Umbilical cord (tissue), 2 donors: Measurements from ENCODE around the gene SUN5. TPM values are rescaled to one million over a fixed set of nuclear protein-coding genes. Genes with fewer than 3 reads are reported as not detected.
"Not testable (repeated sequence)": the region's sequence is repeated elsewhere in the genome, so short reads cannot be mapped to it uniquely, and the experiment has no call there.

Experiments
- DNase-seq: peaks from one replicate; pipeline ENCODE4 v3.0.0-alpha.2; 2015; ENCODE audit warnings: low spot score
- total RNA-seq: library from RNA; depleted of rRNA; stranded (reverse); fragments of >200 nt; gene quantifications from one replicate; pipeline ENCODE4 v1.2.3, GENCODE V29; 2014; ENCODE audit warnings: low replicate concordance; ENCODE audit not compliant: insufficient read depth

Gene SUN5
- total RNA-seq, 1 donor from 2014 or later: not detected

DNA sequence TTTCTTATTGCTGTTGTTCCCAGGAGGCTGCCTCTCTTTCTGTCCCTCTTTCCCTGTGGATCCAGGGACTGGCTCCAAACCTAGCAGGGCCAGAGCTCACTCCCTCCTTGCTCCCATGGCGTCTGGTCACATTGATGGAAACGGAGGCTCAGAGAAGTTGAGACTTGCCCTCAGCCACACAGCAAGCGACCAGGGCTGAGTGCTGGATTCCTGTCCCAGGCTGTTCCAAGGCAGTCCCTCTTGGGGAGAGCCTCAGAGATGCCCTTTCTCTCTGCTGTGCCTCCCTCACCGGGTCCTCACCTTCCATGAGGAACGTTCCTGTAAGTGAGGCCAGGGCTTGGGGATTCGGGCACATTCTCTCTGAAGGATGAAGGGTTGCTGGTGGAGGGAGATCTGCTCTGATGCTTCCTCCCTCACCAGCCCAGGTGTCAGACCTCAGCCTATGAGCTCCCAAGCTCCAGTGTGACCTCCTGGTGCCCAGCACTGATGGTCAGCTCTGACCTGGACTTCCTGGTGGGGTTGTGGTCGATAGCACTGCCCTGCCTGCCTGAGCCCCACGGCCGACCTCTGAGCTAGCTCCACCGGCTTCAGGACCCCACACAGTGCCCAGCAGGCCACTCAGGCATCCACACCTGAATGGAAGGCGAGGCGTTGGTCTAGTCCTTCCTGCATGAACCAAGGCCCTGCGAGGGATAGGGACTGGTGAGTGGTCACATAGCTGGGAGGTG is 26.8 kb downstream of the SUN5 start:
- no peak for DNase-seq

DNA sequence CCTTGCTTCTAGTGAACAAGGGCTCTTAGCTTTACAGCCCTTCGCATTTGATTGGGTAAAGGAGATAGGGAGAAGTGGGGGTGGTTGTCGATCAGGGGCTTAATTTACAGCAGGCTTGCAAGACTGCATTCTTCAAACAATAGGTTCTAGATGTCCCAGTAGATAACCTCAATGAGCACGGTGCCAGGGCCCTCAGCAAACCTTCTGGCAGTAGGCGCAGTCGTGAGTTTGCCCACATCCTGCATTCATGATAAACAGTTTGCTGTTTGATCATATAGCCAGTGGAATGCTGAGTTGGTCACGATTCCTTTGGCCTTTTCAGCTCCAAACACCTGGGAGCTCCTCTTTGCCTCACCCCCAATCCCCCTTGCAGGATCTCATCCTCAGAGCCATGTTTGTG is 27.5 kb downstream of the SUN5 start:
- DNase-seq: no peak

DNA sequence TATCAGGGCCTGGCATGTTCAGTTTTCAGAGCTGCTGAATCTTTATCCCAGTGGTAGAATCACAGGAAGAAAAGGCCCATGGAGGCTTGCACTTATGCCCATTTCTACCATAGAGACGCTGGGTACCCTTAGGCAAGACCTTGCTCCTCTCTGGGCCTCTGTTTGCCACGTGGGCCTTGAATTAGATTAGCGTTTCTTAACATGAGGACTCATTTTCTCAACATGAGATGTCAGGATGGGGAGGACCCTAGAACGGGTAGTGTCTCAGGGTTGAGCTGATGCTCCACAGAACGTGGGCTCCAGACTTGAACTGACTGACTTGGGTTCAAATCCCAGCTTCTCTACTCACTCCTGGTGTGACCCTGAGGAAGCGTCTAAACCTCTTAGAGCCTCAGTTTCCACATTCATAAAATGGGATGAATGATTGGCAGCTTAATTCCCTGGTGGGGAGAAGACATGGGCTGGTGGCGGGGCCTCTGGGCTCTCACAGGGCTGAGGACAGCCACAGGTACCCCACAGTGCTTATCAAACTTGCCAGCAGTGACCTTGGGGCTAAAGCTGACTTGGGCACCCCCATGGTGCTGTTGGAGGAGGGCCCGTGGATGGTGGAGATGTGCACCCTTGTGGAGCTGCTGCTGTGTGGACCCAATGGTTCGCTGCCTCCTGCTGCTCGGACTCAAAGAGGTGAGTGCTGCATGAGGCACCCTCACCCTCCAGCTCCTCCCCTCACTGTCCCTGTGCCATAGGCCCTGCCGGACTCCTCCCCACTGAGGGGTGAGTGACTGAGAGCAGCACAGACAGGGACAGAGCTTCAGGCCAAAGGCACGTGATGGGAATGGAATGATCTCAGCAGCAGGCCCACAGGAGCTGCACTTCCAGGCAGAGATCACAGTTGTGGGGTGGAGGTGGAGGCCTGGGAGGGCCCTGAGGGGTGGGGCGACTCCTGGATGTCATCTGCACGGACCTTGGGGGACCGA is 28.2 kb downstream of the SUN5 start:
- peak; percentile 29 for DNase-seq

DNA sequence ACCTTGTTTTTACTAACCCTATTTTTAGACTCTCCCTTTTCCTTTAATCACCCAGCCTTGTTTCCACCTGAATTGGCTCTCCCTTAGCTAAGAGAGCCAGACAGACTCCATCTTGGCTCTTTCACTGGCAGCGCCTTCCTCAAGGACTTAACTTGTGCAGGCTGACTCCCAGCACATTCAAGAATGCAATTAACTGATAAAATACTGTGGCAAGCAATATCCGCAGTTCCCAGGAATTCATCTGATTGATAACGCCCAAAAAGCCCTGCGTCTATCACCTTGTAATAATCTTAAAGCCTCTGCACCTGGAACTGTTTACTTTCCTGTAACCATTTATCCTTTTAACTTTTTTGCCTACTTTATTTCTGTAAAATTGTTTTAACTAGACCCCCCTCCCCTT is 29.1 kb downstream of the SUN5 start:
- not testable (repeated sequence) for DNase-seq

DNA sequence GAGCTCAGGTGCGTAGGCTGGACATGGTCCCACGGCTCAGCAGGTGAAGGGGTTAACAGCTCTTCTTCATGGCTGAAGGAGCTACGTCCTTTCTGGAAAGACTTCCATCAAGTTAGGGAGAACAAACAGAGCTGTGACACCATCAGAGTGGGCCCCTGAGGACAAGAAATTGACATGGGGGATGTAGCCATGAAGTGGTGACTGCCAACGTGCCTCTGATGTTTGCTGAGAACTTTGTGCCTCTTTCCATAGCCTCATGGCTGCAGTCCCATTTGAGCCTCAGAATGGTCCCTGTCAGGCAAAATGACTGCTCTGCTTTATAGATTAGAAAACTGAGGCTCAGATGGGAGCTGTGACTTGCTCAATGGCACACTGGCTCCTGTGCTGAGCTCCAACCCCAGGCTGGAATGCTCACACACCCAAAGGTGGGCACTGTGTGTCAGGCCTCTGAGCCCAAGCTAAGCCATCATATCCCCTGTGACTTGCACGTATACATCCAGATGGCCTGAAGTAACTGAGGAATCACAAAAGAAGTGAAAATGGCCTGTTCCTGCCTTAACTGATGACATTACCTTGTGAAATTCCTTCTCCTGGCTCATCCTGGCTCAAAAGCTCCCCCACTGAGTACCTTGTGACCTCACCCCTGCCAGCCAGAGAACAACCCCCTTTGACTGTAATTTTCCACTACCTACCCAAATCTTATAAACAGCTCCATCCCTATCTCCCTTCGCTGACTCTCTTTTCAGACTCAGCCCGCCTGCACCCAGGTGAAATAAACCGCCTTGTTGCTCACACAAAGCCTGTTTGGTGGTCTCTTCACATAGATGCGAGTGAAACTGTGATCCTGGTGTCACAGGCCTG is 29.8 kb downstream of the SUN5 start:
- not testable (repeated sequence) for DNase-seq

DNA sequence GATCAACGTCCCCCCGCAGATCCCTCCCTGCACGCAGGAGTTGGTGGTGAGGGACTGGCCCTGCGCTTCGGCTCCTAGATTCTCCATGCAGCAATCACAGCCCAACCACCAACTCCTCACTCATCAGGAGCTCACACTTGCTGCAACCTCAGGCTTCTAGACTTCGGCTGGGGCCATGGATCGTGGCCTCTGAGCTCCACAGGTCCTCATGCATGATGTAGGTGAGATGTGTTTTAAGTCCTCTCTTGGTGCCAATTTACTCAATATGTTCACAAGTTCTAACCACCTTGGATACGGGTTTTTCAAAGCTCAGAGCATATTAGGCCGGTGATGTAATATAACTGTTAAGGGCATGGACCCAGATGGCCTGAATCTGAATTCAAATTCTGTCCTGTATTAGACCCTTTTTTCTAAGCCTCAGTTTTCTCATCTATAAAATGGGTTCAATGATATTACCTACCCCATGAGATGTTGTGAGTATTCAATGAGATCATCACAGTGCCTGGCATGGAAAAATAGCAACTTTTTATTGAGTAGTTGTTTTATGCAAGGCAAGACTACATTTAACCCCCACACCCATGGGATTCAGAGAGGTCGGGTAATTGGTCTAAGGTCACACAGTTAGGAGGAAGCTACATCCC is 31.0 kb downstream of the SUN5 start:
- no peak for DNase-seq

DNA sequence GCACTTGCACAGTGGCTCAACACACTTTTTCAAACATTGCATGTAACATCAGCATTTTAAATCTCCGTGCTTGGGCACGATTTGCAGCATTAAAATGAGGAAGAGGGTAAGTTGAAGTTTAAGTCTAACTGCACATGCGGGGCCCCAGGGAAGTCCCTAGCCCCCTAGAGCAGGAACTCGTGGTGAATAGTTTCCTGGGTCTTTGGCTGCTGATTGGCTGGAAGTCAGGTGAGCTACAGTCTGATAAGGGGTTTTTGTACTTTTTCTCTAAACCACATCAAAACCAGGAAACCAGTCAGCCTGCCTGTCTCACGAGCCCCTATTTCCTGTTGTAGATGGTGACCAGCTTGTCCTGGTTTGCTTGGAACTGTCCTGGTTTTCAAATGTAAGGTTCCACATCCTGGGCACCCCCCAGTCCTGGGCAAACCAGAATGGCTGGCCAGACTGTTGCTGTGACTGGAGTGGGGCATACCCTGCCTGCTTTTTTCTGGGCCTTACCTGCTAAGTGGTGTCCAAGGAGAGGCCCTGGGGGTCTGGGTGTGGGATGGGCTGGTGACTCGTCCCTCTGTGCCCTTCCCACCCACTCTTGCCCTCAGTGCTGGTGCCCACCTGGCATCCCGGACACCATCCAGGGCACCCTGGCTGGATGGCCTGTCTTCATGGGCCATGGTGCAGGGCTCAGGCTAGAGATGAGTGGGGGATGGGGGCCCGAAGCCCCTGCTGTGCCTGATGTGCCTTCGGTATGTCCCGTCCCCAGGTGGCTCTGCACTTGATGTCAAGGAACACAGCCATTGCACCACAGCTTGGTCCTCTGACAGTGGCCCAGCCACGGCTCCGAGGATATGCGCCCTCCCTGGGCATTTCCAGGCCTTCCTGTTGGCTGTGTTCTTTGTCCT is 31.8 kb downstream of the SUN5 start:
- DNase-seq: peak; percentile 20

DNA sequence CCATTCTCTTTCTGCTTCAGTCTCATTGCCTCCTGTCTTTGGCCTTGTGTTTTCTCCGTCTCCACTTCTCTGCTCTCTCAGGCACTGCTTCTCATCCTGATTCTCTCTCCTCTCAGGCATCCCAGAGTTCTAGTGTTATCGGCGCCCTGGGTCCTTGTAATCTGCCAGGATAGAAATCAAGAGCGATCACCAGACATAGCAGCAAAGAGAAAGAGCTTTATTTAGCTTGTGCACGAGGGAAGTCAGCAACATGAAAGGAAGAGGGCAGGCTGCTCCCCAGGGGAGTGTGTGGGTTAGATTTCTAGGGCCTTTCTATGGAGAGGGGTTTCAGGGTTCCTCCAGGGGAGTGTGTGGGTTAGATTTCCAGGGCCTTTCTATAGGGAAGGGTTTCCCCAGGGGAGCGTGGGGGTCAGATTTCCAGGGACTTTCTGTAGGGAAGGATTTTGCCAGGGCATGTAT is 32.5 kb downstream of the SUN5 start:
- DNase-seq: peak; percentile 67

DNA sequence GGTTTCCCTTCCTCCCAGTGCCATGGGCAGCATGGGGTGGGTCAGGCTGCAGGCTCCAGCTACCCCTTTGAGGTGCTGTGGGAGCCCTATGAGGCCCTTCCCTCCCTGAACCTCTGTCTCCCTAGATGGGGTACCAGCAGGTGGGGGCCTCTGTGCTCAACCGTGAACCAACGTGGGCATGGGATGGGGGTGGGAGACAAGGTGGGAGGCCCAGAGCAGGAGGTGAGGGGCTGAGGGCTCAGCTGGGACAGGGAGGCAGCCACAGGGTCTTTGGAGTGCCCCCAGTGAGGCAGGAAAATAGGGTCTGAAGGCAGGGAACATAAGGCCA is 33.3 kb downstream of the SUN5 start:
- DNase-seq: no peak

DNA sequence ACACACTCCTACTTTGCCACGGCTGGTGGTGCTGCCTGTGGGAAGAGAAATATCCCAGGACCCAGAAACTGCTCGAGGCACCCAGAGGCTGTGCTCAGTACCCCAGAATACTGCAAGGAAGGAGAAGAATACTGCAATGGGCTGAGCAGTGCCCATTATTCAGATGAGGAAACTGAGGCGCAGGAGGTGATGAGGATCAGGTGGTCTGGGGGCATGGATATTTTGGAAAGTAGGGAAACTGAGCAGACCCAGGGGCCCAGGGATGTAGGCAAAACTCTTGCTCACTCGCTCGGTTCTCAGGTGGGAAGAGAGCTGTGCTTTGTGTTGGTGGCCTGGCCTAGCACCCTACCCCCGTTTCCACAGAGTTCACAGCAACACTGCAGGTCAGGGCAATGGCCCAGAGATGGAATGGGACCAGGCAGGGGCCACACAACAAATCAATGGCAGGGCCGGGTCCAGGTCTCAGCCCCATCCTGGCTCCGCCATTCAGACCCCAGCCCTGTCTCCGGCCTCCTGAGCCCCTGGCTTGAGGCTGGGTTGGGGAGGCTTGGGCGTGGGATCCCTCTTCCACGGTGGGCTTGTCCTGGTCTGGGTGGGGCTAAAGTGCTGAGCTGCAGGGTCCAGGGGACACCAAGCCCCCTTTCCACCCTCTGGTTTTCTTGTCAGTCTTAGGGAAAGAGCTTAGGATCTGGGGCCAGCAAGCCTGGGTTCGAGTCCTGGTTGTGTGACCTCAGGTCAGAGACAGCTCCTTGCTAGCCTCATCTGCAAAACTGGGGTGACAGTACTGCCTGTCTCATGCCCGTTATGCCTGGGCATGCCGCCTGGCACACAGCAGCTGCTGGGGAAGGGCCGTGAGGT is 33.9 kb downstream of the SUN5 start:
- DNase-seq: no peak

DNA sequence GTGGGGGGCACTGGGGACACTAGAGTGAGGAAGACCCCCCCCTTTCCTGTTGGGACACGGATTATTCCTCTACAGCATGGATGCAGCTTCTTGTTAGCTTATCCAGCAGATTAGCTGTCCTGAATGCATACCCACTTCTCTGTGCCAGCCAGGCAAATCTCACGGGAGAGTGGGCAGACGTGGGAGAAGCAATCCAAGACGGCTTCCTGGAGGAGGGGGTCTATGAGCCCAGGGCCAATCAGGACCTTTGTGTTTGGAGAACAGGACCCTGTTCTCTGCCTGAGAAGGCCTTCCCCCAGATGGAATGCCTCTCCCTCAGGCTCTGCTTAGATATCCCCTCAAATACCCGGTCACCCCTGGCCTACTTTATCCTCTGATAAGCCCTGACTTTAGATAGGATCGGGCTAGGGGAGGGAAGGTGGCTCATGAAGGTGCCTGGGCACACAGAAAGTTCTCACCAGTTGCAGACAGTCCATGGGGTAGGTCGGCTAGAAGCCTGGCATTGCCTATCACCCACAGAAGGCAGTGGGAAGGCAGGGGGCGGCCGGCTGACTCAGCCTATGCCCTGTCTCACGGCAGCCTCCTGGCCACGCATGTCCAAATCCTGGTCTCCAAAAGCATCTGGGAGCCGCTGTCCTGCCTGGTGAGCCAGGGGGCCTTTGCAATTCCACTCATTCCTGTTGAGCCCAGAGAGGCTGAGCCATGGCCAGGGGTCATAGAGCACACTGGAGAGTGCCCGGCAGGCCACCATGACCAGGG is 34.7 kb downstream of the SUN5 start:
- DNase-seq: no peak

DNA sequence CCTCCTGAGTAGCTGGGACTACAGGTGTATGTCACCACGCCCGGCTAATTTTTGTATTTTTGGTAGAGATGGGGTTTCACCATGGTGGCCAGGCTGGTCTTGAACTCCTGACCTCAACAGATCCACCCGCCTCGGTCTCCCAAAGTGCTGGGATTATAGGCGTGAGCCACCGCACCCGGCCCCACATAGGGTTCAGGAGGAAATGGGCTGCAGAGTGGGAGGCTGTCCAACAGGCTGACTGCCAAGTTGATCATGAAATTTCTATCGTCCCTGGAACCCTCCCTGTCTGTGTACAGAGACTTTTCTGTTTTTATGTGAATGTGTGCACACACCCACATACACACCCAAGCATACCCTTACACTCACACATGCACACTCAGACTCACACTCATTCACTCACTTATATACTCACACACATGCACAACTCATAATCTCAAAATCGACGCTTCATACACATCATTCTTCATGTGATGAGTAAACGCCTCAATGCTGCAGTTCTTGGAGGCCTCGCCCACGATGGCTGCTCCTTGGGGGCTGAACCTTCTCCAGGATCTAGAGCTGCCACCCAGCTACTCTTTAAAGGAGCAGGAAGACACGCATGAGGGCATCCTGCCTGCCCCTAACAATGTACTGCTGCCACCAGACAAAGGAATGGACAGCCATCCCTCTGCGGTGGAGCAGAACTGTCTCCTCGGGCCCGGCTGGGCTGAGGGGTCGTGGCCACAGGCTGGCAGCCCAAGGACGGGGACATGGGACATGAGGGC is 35.6 kb downstream of the SUN5 start:
- peak; percentile 30 for DNase-seq

DNA sequence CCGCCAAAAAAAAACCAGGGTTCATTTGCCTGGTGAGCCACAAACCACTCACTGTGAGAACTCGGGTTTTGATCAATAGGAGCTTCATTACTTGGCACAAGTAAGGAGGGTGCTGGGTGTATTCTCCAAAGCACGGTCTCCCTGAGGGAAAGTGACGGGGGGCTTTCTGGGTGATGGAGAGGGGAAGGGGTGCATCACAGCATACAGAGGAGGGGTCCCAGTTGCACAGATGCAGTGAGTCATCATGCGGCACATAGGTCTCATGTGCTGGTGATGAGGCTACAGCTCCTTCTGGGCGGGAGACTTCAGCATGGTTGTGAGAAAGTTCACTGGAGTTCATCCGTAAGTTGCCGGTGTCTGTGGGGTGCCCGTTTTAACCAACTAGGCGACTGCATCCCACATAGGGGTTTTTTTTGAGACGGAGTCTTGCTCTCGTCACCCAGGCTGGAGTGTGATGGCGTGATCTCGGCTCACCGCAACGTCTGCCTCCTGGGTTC is 36.2 kb downstream of the SUN5 start:
- DNase-seq: no peak

DNA sequence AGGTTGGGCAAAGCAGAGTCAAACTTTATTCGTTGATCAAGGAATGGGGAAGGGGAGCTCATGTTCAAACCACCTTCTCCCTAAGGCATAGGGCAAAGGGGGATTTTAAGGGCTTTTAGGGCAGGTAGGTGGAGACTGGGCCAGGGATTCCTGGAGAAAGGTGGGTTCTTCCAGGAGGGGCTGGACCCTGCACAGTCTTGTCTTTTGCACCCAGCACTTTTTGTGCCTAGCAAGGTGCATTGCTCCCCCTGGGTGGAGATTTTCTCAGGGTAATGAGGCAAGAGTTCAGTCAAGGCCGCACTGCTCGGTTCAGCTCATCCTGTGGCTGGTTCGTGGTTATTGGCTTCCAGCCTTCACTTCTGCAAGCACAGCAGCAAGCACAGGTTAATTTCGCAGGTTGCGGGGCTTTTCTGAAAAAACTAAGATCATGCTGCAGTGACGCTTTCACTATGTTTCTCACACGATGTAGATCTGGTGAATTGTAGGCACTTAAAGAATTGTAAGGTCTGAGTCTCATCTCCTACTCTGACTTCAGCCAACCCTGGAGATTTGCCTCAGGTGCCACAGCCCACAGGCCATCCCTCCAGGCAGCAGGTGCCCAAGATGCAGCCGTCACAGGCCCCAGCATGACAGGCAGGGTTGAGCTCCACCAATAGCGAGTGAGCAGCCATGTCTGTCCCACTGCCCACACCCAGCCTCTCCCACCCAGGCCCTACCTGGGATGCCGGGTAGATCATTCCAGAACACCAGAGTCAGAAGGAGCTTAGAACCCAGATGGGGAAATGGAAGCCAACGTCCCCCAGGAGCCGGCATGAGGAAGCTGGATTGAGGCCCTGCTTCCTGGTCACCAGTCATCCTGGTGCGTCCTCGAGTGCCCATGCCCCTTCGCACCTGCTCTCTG is 37.1 kb downstream of the SUN5 start:
- DNase-seq: no peak

DNA sequence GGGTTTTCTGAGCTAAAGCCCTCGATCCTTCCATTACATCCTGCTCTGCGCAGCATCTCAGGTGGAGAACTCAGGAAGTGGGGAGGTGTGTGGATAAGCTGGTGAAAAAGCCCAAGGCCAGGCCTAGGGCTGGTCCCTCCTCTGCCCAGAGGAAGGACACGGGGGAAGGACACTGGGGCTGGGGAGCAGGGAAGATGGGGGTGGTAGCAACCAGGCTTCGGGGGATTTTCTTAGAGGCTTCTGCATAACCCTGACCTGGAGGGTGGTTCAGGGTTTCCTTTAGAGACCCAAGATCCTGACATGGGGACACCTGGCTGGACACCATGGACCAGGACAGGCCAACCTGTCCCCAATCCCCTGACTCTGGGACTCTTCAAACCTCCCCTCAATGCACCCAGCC is 37.9 kb downstream of the SUN5 start:
- DNase-seq: no peak

DNA sequence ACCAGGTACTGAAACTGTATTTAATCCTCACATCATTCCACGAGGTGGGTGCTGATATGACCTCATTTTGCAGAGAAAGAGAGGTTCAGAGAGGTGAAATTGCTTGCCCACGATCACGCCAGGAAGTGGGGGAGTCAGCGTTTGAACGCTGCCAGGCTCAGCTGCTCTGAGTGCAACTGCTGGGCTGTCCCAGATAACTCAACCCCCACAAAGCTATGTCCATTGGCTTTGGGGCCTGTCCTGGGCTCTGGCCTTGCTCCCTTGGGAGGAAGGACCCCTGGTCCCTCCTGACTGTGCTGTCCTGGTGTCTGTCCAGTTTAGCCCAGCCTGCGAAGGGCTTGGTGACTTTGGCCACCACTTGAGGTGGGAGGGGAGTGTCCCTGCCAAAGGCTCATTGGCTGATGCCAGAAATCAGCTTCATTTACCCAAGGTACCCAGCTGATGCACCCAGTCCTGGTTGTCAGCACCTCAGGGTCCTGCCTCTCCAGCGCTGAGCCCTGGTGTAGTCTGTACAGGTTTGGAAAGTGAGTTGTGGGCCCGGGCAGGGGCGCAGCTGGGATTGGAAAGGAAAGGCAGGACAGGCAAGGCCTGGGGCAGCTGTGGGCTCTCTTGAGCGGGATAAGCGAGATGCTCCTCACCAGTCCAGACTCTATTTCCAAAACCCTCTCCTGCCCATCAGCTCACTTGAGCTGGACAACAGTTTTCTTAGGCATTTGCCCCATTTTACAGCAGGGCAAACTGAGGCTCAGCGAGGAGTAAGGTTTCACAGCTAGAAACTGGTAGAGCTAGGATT is 38.5 kb downstream of the SUN5 start:
- no peak for DNase-seq
